Activated T-cell treated with anti-CD3 and anti-CD28 coated beads for 24 hours (primary cell): Measurements from ENCODE around the gene SLCO4A1.

Experiments
- DNase-seq: peaks from one replicate; pipeline ENCODE4 v3.0.0-alpha.2; 2020; ENCODE audit warnings: low read depth

SLCO4A1 gene

GRCh38 chr20:62652041-62652893, 10.0 kb downstream of the SLCO4A1 start:
- DNase-seq, result peak; percentile 27

- DNase-seq, result no peak
These were observed 10.6 kb downstream of the SLCO4A1 start for GRCh38 chr20:62652894-62653305.

- DNase-seq, result no peak
These were observed 11.1 kb downstream of the SLCO4A1 start for GRCh38 chr20:62653373-62653772.

- DNase-seq, result no peak
These were observed 11.8 kb downstream of the SLCO4A1 start for GRCh38 chr20:62653951-62654685.

- DNase-seq, result no peak
These were observed 13.2 kb downstream of the SLCO4A1 start for GRCh38 chr20:62655282-62656196.

DNA sequence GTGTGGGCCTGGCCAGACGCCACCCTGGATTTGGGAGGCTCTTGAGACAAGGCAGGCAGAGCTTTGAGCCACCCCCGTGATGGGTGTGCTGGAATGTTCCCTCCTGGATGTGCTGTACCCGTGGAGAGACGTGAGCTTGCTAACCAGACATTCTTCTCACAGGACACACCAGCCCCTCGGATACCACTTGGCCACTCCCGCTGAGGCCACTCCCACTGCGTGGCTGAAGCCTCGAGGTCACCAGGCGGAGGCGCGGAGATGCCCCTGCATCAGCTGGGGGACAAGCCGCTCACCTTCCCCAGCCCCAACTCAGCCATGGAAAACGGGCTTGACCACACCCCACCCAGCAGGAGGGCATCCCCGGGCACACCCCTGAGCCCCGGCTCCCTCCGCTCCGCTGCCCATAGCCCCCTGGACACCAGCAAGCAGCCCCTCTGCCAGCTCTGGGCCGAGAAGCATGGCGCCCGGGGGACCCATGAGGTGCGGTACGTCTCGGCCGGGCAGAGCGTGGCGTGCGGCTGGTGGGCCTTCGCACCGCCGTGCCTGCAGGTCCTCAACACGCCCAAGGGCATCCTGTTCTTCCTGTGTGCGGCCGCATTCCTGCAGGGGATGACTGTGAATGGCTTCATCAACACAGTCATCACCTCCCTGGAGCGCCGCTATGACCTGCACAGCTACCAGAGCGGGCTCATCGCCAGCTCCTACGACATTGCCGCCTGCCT, 14.1 kb downstream of the SLCO4A1 start:
- DNase-seq, result no peak

DNA sequence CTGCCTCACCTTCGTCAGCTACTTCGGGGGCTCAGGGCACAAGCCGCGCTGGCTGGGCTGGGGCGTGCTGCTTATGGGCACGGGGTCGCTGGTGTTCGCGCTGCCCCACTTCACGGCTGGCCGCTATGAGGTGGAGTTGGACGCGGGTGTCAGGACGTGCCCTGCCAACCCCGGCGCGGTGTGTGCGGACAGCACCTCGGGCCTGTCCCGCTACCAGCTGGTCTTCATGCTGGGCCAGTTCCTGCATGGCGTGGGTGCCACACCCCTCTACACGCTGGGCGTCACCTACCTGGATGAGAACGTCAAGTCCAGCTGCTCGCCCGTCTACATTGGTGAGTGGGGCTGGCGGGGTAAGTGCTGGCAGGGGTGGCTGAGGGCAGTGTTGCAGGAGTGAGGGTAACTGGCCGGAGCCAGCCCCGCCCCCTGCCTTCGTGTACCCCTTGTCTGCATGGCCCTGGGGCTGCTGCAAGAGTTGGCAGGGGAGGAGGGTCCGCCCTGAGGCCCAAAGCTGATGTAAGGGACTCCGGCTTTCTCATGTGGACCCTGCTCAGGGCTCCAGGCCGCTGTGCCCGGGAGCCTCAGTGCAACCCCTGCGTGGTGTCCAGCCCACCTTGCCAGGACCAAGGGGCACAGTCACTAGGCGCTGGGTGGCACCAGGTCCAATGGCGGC, 14.8 kb downstream of the SLCO4A1 start:
- DNase-seq, result no peak

GRCh38 chr20:62657589-62657942, 15.3 kb downstream of the SLCO4A1 start:
- DNase-seq, result no peak

GRCh38 chr20:62657956-62658355, 15.7 kb downstream of the SLCO4A1 start:
- no peak for DNase-seq

GRCh38 chr20:62658593-62659178, 16.4 kb downstream of the SLCO4A1 start:
- no peak for DNase-seq

DNA sequence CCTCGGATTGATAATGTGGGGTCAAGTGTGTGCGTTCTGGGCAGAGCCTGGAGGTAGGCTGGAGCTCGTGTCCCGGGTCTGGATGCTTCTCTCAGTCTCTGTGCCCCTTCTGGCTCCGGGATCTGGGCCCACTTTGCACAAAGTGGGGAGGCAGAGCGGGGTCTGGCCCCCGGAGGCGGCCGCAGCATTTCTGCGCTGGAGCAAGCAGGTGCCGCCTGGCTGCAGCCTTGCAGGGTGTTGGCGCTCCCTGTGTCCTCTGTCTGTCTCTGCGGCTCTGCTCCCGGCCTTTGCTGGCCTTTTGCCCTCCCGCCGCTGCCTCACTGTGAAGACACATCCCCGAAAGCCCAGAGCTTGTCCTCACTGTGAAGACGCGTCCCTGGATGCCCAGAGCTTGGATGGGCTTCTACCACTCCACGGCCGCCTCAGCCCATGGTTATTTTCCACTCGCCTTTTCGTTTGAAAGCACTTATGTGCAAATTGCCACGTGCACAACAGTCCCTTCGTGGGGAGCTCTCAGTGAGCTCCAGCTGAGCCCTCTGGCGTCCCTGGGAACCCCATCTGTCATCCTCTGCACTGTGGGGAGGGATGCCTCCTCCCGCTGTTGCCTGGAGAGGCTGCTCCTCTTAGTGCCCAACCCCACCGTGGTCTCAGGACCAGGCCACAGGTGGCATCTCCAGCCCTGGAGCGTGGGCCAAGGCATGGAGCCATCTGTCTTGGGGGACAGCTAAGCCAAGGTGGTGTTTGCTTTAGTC, 17.4 kb downstream of the SLCO4A1 start:
- no peak for DNase-seq

DNA sequence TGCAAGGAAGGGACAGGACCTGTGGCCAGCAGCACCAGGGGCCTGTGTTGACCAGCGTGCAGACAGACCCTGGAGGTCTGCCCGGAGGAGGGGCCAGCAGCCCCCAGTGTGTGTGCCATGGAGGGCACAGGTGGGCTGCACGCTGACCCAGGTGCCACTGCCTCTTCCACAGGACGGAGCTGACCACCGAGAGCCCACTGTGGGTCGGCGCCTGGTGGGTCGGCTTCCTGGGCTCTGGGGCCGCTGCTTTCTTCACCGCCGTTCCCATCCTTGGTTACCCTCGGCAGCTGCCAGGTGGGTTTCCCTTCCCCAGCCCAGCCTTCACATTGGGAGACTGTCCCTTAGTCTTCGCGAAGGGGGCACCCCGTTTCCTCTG, 17.9 kb downstream of the SLCO4A1 start:
- no peak for DNase-seq

- no peak for DNase-seq
These were observed 18.5 kb downstream of the SLCO4A1 start for GRCh38 chr20:62660768-62661167.

GRCh38 chr20:62661647-62662046, 19.3 kb downstream of the SLCO4A1 start:
- no peak for DNase-seq

DNA sequence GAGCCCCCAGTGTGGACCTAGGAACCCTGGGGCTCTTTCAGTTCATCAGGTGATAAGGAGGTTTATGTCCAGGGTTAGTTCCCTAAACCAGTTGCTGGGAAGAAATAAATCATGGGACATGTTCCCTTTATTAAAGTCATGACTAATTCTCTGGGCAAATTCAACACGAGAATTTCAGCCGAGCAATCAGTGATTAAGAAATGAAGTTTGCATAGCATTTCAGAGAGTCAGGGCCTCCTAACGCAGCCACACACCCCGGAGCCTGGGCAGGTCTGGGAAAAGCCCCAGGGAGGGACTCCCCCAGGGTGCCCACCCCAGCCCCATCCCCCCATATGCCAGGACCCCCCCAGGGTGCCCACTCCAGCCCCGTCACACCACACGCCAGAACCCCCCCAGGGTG, 20.1 kb downstream of the SLCO4A1 start:
- DNase-seq, result no peak

DNA sequence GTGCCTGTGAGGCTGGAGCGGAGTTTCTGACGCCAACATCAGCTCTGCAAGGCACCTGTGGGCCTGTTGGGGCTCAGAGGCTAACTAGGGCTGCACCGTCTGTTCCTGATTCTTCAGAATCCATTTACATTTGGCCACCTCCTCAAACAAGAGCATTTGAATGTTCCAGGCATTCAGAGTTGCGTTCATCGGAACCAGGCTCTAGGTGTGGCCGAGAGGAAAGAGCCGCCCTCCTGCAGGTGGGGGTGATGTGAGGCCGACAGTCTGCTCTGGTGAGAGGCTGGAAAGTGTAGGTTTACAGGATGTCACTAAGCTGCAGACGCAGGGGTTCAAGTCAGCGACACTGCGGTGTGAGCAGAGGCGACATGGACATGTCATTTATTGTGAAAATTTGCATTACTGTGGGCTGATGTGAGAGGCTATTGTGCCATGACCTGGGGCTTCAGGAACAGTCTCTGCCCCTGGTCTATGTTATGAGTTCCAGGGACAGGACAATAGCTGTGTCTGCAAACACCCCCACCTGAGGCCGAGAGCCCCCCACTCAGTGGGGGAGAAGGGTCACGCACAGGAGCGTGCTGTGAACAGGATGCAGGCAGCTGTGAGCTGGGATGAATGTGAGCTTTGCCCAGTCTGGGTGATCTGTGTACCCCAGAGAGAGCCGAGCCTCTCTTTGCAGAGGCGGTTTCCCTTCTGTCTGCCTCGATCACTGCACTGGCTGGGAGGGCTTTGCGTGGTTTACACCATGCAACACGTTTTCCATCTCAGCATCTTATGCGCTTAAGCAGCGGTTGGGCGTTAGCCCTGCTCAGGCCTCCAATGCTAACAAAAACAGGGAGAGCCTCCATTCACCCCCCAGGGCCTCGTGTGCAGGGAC, 21.1 kb downstream of the SLCO4A1 start:
- no peak for DNase-seq

GRCh38 chr20:62664019-62664971, 22.0 kb downstream of the SLCO4A1 start:
- DNase-seq, result no peak
